ENCODE data around the gene SFT2D2.

Gene SFT2D2

GRCh38 chr1:168261390-168261789, 35.6 kb downstream of the SFT2D2 start:
- no peak for DNase-seq (ENCODE audit: low read depth)
- no peak overlapping the region for H3K4me3 ChIP-seq (ENCODE audit: low read depth, low read length)
- no peak for TF ChIP-seq CTCF (IDR thresholded peaks at IDR 0.05; ENCODE audit: control insufficient read depth, extremely low read depth, insufficient read depth)

- no peak for DNase-seq (ENCODE audit: low read depth)
- no peak for TF ChIP-seq CTCF (IDR thresholded peaks at IDR 0.05; ENCODE audit: control insufficient read depth, extremely low read depth, insufficient read depth)
- no peak overlapping the region for H3K4me3 ChIP-seq (ENCODE audit: low read depth, low read length)
These were observed 37.3 kb downstream of the SFT2D2 start for GRCh38 chr1:168263130-168263529.

- H3K4me3 ChIP-seq (ENCODE audit: low read depth, low read length): no peak overlapping the region
- no peak for TF ChIP-seq CTCF (IDR thresholded peaks at IDR 0.05; ENCODE audit: control insufficient read depth, extremely low read depth, insufficient read depth)
- no peak for DNase-seq (ENCODE audit: low read depth)
These were observed 38.5 kb downstream of the SFT2D2 start for GRCh38 chr1:168264296-168264695.

GRCh38 chr1:168265596-168265995, 39.8 kb downstream of the SFT2D2 start:
- DNase-seq (ENCODE audit: low read depth): no peak
- no peak for TF ChIP-seq CTCF (IDR thresholded peaks at IDR 0.05; ENCODE audit: control insufficient read depth, extremely low read depth, insufficient read depth)
- H3K4me3 ChIP-seq (ENCODE audit: low read depth, low read length): no peak overlapping the region

- DNase-seq (ENCODE audit: low read depth): no peak
- no peak overlapping the region for H3K4me3 ChIP-seq (ENCODE audit: low read depth, low read length)
- TF ChIP-seq CTCF (IDR thresholded peaks at IDR 0.05; ENCODE audit: control insufficient read depth, extremely low read depth, insufficient read depth): no peak
These were observed 40.9 kb downstream of the SFT2D2 start for GRCh38 chr1:168266644-168267186.

- TF ChIP-seq CTCF (IDR thresholded peaks at IDR 0.05; ENCODE audit: control insufficient read depth, extremely low read depth, insufficient read depth): no peak
- no peak for DNase-seq (ENCODE audit: low read depth)
- H3K4me3 ChIP-seq (ENCODE audit: low read depth, low read length): no peak overlapping the region
These were observed 45.8 kb downstream of the SFT2D2 start for GRCh38 chr1:168271636-168272035.

- H3K4me3 ChIP-seq (ENCODE audit: low read depth, low read length): no peak overlapping the region
- DNase-seq (ENCODE audit: low read depth): no peak
- no peak for TF ChIP-seq CTCF (IDR thresholded peaks at IDR 0.05; ENCODE audit: control insufficient read depth, extremely low read depth, insufficient read depth)
These were observed 47.8 kb downstream of the SFT2D2 start for GRCh38 chr1:168273575-168273974.
